ENCODE results near the gene COL28A1.

The COL28A1 gene

DNA sequence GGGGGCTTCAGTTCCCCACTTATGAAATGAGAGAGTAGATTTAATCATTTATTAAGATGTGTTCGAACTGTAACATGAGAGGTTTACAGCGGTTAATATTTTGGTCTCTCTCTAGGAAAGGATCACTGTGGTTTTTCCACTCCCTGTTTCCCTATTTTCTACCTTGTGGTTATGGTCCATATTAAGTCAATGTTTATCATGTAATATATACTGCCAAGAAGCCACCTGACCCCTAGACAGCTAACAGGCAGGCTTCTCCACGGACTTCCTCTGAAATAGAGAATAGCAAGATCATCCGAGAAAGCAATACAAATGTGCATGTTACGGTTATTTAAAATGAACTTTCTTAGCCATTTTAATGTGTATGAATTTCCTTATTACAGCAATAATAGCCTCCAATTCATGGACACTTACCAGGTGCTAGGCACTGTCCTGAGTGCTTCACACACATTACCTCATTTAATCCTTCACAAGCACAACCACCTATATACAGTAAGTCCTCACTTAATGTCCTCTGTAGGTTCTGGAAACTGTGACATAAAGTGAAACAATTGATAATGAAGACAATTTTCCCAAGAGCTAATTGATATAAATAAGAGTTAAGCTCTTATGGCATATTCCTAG lies 835 bp upstream of the COL28A1 start:
- DNase-seq (ENCODE audit: low read depth), result no peak
- TF ChIP-seq, protein P1, sequence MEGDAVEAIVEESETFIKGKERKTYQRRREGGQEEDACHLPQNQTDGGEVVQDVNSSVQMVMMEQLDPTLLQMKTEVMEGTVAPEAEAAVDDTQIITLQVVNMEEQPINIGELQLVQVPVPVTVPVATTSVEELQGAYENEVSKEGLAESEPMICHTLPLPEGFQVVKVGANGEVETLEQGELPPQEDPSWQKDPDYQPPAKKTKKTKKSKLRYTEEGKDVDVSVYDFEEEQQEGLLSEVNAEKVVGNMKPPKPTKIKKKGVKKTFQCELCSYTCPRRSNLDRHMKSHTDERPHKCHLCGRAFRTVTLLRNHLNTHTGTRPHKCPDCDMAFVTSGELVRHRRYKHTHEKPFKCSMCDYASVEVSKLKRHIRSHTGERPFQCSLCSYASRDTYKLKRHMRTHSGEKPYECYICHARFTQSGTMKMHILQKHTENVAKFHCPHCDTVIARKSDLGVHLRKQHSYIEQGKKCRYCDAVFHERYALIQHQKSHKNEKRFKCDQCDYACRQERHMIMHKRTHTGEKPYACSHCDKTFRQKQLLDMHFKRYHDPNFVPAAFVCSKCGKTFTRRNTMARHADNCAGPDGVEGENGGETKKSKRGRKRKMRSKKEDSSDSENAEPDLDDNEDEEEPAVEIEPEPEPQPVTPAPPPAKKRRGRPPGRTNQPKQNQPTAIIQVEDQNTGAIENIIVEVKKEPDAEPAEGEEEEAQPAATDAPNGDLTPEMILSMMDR (IDR thresholded peaks at IDR 0.05; ENCODE audit: low read length, missing control alignments), result no peak
- no peak overlapping the region for H3K4me3 ChIP-seq (replicated peaks; ENCODE audit: low read depth, low read length)

DNA sequence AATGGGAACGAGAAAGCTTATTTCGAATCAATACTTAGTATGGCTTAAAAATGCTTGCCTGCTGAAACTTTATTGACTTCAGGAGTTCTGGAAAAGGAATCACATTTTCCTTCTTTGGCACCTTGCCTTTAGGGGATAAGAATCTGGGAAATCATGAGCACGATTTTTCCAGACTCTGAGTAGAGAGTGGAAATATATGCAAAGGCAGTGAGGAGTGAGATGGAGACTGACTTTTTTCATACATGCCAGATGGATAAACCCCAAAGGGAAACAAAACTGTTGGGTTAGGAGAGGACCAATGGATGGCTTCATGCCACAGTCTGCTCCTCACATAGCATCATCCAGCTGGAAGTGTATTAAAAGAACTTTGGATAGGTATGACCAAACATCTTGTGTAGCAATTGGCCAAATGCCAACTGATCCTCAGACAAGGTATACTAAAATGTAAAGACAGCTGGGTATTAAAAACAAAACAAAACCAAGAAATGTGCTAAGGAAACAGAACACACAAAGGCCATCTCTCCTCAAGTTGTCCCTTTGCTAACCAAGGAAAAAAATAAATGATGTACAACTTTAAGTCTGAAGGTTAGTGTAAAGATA lies 1.7 kb downstream of the COL28A1 start:
- H3K4me3 ChIP-seq (replicated peaks; ENCODE audit: low read depth, low read length), result no peak overlapping the region
- TF ChIP-seq, protein P1 (IDR thresholded peaks at IDR 0.05; ENCODE audit: low read length, missing control alignments), result no peak
- DNase-seq (ENCODE audit: low read depth), result no peak

DNA sequence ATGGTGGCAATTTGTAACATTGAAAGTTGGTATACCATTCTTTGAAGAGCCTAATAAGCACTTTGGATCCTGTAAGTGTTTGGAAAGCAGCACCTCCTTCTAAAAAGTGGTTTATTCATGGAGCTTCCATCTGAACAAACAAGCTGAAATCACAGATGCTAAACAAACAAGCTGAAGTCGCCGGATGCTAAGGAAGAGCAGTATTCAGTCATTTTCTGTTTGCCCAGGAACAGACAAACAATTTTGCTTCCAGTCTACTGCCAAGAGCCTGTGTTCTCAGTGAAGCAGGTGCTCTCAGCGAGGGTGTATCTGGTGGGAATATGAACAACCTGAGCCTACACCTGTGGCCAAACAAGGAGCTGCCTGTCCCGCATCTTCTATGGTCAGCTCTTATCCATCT lies 6.3 kb downstream of the COL28A1 start:
- H3K4me3 ChIP-seq (replicated peaks; ENCODE audit: low read depth, low read length), result no peak overlapping the region
- DNase-seq (ENCODE audit: low read depth), result no peak
- TF ChIP-seq, protein P1 (IDR thresholded peaks at IDR 0.05; ENCODE audit: low read length, missing control alignments), result no peak

DNA sequence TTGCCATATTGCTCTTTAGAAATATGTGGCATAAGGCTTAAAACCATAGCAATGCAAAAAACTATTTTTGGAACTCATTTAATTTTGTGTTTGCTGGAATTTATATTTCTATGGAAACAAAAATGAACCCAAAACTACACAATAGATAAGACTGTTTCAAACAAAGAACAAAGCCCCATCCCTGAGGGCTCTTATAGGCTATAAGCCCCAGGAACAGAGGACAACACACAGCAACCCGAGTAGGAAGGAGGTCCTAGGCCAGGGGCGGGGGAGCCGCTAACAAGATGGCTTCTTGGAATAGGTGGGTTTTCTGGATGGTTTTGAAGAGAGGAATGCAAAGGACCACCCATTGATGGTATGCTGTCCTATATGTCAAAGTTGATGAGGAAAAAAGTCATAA lies 8.6 kb downstream of the COL28A1 start:
- H3K4me3 ChIP-seq (replicated peaks; ENCODE audit: low read depth, low read length), result no peak overlapping the region
- DNase-seq (ENCODE audit: low read depth), result no peak
- TF ChIP-seq, protein P1 (IDR thresholded peaks at IDR 0.05; ENCODE audit: low read length, missing control alignments), result no peak

DNA sequence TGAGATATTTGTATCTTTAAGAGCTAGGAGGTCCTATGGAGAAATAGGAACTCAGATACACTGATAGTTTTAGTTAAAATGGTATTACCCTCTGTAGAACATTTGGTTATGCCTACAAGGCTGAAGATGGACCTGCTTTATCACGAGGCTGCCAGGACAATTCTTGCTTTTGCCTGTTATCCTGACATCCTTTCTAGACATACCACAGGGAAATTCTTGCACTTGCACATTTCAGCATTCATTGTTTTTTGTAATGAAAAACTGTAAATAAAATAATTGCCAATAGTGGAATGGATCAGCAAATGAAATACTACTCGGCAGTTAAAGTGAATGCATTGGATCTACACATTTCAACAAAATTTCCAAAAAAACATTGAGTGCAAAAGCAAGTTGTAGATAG lies 9.7 kb downstream of the COL28A1 start:
- DNase-seq (ENCODE audit: low read depth), result no peak
- no peak overlapping the region for H3K4me3 ChIP-seq (replicated peaks; ENCODE audit: low read depth, low read length)
- TF ChIP-seq, protein P1 (IDR thresholded peaks at IDR 0.05; ENCODE audit: low read length, missing control alignments), result no peak

DNA sequence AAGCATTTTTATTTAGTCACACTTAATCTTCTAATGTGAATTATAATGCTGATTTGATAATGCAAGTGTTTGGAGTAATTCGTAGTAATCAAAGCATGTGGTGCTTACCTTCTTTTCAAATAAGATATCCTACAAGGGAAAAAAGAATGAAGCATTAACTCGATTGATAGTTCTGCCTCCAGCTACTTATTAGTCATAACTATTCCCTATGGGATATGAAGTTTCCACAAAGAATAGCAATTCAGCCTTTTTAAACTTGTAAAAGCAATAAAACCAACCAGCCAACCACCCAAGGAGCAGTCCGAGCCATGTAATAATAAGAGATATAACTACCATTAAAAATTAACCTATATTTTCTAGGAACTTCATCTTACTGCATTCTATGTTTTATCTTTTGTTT lies 11.6 kb downstream of the COL28A1 start:
- no peak overlapping the region for H3K4me3 ChIP-seq (replicated peaks; ENCODE audit: low read depth, low read length)
- TF ChIP-seq, protein P1 (IDR thresholded peaks at IDR 0.05; ENCODE audit: low read length, missing control alignments), result no peak
- DNase-seq (ENCODE audit: low read depth), result no peak

DNA sequence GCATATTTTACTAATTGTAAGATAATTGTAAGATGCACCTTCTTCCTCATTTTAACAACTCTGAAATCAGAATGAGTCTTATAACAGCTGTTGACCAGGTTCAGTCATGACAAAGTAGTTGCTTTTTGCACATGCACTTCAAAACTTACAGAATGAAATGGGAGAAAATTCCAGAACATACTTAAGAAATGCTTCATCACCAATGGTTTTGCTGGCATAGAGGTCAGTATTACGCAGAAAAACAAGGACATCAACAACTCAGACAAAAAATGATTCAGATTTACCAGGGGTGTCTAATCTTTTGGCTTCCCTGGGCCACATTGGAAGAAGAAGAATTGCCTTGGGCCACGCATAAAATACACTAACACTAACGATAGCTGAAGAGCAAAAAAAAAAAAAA lies 13.3 kb downstream of the COL28A1 start:
- no peak overlapping the region for H3K4me3 ChIP-seq (replicated peaks; ENCODE audit: low read depth, low read length)
- no peak for DNase-seq (ENCODE audit: low read depth)
- TF ChIP-seq, protein P1 (IDR thresholded peaks at IDR 0.05; ENCODE audit: low read length, missing control alignments), result no peak
